SK-N-SH treated with all-trans-retinoic acid at 6 μM for 48 hours (cell line): ENCODE data around the gene IGSF9.

ENCODE experiments used
- ATAC-seq: fragments of 200-7000 bp; cut with Tn5 transposase; 3 replicates; pipeline ENCODE4 v1.9.1; 2020; ENCODE audit warnings: mild to moderate bottlenecking, moderate library complexity
- BACH2 ChIP-seq: fragments of 250-450 bp; sonication (Bioruptor Pico); IDR thresholded peaks from 2 replicates; pipeline ENCODE4 v1.9.0; 2021; ENCODE audit warnings: mild to moderate bottlenecking, borderline replicate concordance
- CSDC2 ChIP-seq: fragments of 250-450 bp; sonication (Bioruptor Pico); IDR thresholded peaks from 2 replicates; pipeline ENCODE4 v1.5.0; 2020; ENCODE audit warnings: mild to moderate bottlenecking, moderate library complexity
- ESRRG ChIP-seq: fragments of 250-450 bp; sonication (Bioruptor Pico); IDR thresholded peaks from 2 replicates; pipeline ENCODE4 v1.6.1; 2021; ENCODE audit warnings: mild to moderate bottlenecking
- GLIS3 ChIP-seq: fragments of 250-450 bp; sonication (Bioruptor Pico); IDR thresholded peaks from 2 replicates; pipeline ENCODE4 v1.5.0; 2020; ENCODE audit warnings: mild to moderate bottlenecking, moderate library complexity
- ISL1 ChIP-seq: fragments of 250-450 bp; sonication (Bioruptor Pico); IDR thresholded peaks from 2 replicates; pipeline ENCODE4 v2.1.2; 2022; ENCODE audit warnings: mild to moderate bottlenecking, moderate library complexity
- OSR1 ChIP-seq: fragments of 250-450 bp; sonication (Bioruptor Pico); IDR thresholded peaks from 2 replicates; pipeline ENCODE4 v1.8.0; 2022; ENCODE audit warnings: moderate library complexity, mild to moderate bottlenecking, inconsistent platforms
- PPARA ChIP-seq: fragments of 250-450 bp; sonication (Bioruptor Pico); IDR thresholded peaks from 2 replicates; pipeline ENCODE4 v1.5.0; 2020; ENCODE audit warnings: mild to moderate bottlenecking, borderline replicate concordance
- RARB ChIP-seq: fragments of 250-450 bp; sonication (Bioruptor Pico); IDR thresholded peaks from 2 replicates; pipeline ENCODE4 v1.8.0; 2021; ENCODE audit warnings: mild to moderate bottlenecking, moderate library complexity
- SNAI2 ChIP-seq: fragments of 250-450 bp; sonication (Bioruptor Pico); IDR thresholded peaks from 2 replicates; pipeline ENCODE4 v1.5.0; 2020; ENCODE audit warnings: mild to moderate bottlenecking, moderate library complexity
- TCF4 ChIP-seq: fragments of 250-450 bp; sonication (Bioruptor Pico); IDR thresholded peaks from 2 replicates; pipeline ENCODE4 v1.8.0; 2021; ENCODE audit warnings: mild to moderate bottlenecking, moderate library complexity, borderline replicate concordance
- TOX ChIP-seq: fragments of 250-450 bp; sonication (Bioruptor Pico); IDR thresholded peaks from 2 replicates; pipeline ENCODE4 v1.8.0; 2021; ENCODE audit warnings: mild to moderate bottlenecking, moderate library complexity, borderline replicate concordance
- ZC3H10 ChIP-seq: fragments of 250-450 bp; sonication (Bioruptor Pico); IDR thresholded peaks from 2 replicates; pipeline ENCODE4 v1.5.1; 2021; ENCODE audit warnings: mild to moderate bottlenecking, moderate library complexity
- ZFP3 ChIP-seq: fragments of 250-450 bp; sonication (Bioruptor Pico); IDR thresholded peaks from 2 replicates; pipeline ENCODE4 v1.5.0; 2020; ENCODE audit warnings: mild to moderate bottlenecking, moderate library complexity
- ZFP30 ChIP-seq: fragments of 450-650 bp; formaldehyde crosslinking; IDR thresholded peaks from 2 replicates; pipeline ENCODE4 v1.5.0; 2022; ENCODE audit warnings: mild to moderate bottlenecking, moderate library complexity
- ZNF565 ChIP-seq: fragments of 450-650 bp; formaldehyde crosslinking; conservative IDR thresholded peaks from 2 replicates; pipeline ENCODE4 v1.5.0; 2020; ENCODE audit warnings: low read depth, mild to moderate bottlenecking, moderate library complexity
- ZNF8 ChIP-seq: fragments of 450-650 bp; formaldehyde crosslinking; IDR thresholded peaks from 2 replicates; pipeline ENCODE4 v1.5.0; 2020; ENCODE audit warnings: mild to moderate bottlenecking, moderate library complexity
- TF ChIP-seq, protein P1 (sequence below): fragments of 250-450 bp; sonication (Bioruptor Pico); IDR thresholded peaks from 2 replicates; pipeline ENCODE4 v1.8.0; 2020; ENCODE audit warnings: mild to moderate bottlenecking, moderate library complexity, borderline replicate concordance
- TF ChIP-seq, protein P2 (sequence below): fragments of 250-450 bp; sonication (Bioruptor Pico); IDR thresholded peaks from 2 replicates; pipeline ENCODE4 v1.5.1; 2021; ENCODE audit warnings: mild to moderate bottlenecking, moderate library complexity
- TF ChIP-seq, protein P3 (sequence below): fragments of 250-450 bp; sonication (Bioruptor Pico); IDR thresholded peaks from 2 replicates; pipeline ENCODE4 v1.8.0; 2021; ENCODE audit warnings: low read depth, mild to moderate bottlenecking, moderate library complexity, borderline replicate concordance
- TF ChIP-seq, protein P4 (sequence below): fragments of 250-450 bp; sonication (Bioruptor Pico); IDR thresholded peaks from 2 replicates; pipeline ENCODE4 v1.5.1; 2020; ENCODE audit warnings: low read depth, mild to moderate bottlenecking, moderate library complexity

The IGSF9 gene

DNA sequence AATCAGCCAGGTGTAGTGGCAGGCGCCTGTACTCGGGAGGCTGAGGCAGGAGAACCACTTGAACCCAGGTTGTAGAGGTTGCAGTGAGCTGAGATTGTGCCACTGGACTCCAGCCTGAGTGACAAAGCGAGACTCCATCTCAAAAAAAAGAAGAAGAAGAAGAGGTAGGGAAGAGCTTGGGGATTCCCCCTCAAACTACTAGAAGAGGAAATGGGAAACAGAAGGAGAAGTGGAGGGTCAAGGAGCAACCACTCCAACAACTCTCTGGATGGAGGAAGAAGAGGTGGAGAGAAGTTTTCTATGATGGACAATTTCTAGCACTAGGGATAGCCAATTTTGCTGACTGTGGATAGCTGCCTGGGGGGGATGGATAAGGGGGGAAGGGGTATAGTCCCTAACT is 23.5 kb upstream of the IGSF9 start:
- ATAC-seq: no peak
- no peak for TF ChIP-seq SNAI2 (CRISPR knock-in tag)
- no peak for TF ChIP-seq ZFP30
- no peak for TF ChIP-seq BACH2
- TF ChIP-seq, protein P1, sequence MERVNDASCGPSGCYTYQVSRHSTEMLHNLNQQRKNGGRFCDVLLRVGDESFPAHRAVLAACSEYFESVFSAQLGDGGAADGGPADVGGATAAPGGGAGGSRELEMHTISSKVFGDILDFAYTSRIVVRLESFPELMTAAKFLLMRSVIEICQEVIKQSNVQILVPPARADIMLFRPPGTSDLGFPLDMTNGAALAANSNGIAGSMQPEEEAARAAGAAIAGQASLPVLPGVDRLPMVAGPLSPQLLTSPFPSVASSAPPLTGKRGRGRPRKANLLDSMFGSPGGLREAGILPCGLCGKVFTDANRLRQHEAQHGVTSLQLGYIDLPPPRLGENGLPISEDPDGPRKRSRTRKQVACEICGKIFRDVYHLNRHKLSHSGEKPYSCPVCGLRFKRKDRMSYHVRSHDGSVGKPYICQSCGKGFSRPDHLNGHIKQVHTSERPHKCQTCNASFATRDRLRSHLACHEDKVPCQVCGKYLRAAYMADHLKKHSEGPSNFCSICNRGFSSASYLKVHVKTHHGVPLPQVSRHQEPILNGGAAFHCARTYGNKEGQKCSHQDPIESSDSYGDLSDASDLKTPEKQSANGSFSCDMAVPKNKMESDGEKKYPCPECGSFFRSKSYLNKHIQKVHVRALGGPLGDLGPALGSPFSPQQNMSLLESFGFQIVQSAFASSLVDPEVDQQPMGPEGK (CRISPR knock-in tag): no peak
- TF ChIP-seq, protein P2, sequence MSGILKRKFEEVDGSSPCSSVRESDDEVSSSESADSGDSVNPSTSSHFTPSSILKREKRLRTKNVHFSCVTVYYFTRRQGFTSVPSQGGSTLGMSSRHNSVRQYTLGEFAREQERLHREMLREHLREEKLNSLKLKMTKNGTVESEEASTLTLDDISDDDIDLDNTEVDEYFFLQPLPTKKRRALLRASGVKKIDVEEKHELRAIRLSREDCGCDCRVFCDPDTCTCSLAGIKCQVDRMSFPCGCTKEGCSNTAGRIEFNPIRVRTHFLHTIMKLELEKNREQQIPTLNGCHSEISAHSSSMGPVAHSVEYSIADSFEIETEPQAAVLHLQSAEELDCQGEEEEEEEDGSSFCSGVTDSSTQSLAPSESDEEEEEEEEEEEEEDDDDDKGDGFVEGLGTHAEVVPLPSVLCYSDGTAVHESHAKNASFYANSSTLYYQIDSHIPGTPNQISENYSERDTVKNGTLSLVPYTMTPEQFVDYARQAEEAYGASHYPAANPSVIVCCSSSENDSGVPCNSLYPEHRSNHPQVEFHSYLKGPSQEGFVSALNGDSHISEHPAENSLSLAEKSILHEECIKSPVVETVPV (CRISPR knock-in tag): no peak
- TF ChIP-seq OSR1 (CRISPR knock-in tag): no peak
- no peak for TF ChIP-seq ZNF8 (CRISPR knock-in tag)
- TF ChIP-seq, protein P3, sequence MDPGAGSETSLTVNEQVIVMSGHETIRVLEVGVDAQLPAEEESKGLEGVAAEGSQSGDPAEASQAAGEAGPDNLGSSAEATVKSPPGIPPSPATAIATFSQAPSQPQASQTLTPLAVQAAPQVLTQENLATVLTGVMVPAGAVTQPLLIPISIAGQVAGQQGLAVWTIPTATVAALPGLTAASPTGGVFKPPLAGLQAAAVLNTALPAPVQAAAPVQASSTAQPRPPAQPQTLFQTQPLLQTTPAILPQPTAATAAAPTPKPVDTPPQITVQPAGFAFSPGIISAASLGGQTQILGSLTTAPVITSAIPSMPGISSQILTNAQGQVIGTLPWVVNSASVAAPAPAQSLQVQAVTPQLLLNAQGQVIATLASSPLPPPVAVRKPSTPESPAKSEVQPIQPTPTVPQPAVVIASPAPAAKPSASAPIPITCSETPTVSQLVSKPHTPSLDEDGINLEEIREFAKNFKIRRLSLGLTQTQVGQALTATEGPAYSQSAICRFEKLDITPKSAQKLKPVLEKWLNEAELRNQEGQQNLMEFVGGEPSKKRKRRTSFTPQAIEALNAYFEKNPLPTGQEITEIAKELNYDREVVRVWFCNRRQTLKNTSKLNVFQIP (CRISPR knock-in tag): no peak
- TF ChIP-seq CSDC2 (CRISPR knock-in tag): no peak
- no peak for TF ChIP-seq ZC3H10 (CRISPR knock-in tag)
- TF ChIP-seq GLIS3: no peak
- TF ChIP-seq TCF4 (CRISPR knock-in tag): no peak
- no peak for TF ChIP-seq ISL1 (CRISPR knock-in tag)
- TF ChIP-seq ESRRG (CRISPR knock-in tag): no peak
- TF ChIP-seq RARB (CRISPR knock-in tag): no peak
- TF ChIP-seq, protein P4, sequence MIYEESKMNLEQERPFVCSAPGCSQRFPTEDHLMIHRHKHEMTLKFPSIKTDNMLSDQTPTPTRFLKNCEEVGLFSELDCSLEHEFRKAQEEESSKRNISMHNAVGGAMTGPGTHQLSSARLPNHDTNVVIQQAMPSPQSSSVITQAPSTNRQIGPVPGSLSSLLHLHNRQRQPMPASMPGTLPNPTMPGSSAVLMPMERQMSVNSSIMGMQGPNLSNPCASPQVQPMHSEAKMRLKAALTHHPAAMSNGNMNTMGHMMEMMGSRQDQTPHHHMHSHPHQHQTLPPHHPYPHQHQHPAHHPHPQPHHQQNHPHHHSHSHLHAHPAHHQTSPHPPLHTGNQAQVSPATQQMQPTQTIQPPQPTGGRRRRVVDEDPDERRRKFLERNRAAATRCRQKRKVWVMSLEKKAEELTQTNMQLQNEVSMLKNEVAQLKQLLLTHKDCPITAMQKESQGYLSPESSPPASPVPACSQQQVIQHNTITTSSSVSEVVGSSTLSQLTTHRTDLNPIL (CRISPR knock-in tag): no peak
- TF ChIP-seq ZNF565 (CRISPR knock-in tag): no peak
- no peak for TF ChIP-seq PPARA

DNA sequence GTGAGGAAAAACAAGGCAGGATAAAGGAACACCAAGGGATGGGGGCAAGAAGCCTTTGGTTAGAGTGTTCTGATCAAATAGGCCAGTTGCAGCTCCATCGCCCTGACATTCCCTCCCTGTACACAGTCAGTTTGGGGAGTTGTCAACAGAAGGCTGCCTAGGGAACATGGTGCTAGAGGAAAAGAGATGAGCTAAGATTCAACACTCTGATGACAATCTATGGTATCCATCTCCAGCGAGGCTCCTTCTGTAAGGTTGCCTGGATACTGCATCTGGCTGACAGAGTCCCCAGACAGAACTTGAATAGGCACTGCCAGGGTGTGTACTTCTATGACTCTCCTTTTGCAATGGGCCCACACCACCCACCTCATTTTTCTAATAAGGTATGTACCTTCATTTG is 19.9 kb upstream of the IGSF9 start:
- ATAC-seq: no peak; the same call in 2 of the 3 replicates
- no peak for TF ChIP-seq ZC3H10 (CRISPR knock-in tag)
- TF ChIP-seq, protein P1 (CRISPR knock-in tag): no peak
- no peak for TF ChIP-seq SNAI2 (CRISPR knock-in tag)
- no peak for TF ChIP-seq ZFP3
- TF ChIP-seq OSR1 (CRISPR knock-in tag): no peak
- TF ChIP-seq ZNF8 (CRISPR knock-in tag): no peak
- TF ChIP-seq, protein P3 (CRISPR knock-in tag): no peak
- TF ChIP-seq BACH2: no peak
- no peak for TF ChIP-seq TOX (CRISPR knock-in tag)
- TF ChIP-seq, protein P2 (CRISPR knock-in tag): no peak
- no peak for TF ChIP-seq GLIS3
- TF ChIP-seq, all 23 proteins: peak for 0
